WTC11 (cell line): Measurements from ENCODE around the gene GMPR. TPM values are rescaled to one million over a fixed set of nuclear protein-coding genes. Genes with fewer than 3 reads are reported as not detected.

Source experiments
- ATAC-seq: fragments of 200-7000 bp; cut with Tn5 transposase; 2 replicates; pipeline ENCODE4 v1.10.0; 2021; ENCODE audit warnings: mild to moderate bottlenecking, moderate library complexity
- CTCF ChIA-PET: fragments of 300-600 bp; sonication (Branson Sonifier 250); formaldehyde crosslinking; loops from one replicate; lab custom pipeline; 2021; ENCODE audit warnings: antibody characterized with exemption; lab: Charles Lee
- POLR2A ChIA-PET: fragments of 350-600 bp; sonication (Branson Sonifier 250); formaldehyde crosslinking; loops from one replicate; lab custom pipeline; 2021; ENCODE audit warnings: antibody characterized with exemption; lab: Charles Lee
- DNase-seq: peaks from one replicate; pipeline ENCODE4 v3.0.0; 2021; ENCODE audit warnings: low spot score
- H3K27ac Mint-ChIP-seq: 2 replicates; pipeline ENCODE4 v1.8.0; 2021; ENCODE audit warnings: mixed read lengths
- H3K27me3 Mint-ChIP-seq: 2 replicates; pipeline ENCODE4 v1.8.0; 2021; ENCODE audit warnings: low read depth, mild to moderate bottlenecking, moderate library complexity, mixed read lengths
- H3K36me3 Mint-ChIP-seq: 2 replicates; pipeline ENCODE4 v1.8.0; 2021; ENCODE audit warnings: mixed read lengths
- H3K4me1 Mint-ChIP-seq: 2 replicates; pipeline ENCODE4 v1.8.0; 2022; ENCODE audit warnings: mixed read lengths
- H3K4me3 Mint-ChIP-seq: 2 replicates; pipeline ENCODE4 v1.8.0; 2021; ENCODE audit warnings: mild to moderate bottlenecking, moderate library complexity, mixed read lengths
- H3K9me3 Mint-ChIP-seq: 2 replicates; pipeline ENCODE4 v1.8.0; 2021; ENCODE audit warnings: mixed read lengths
- ATF1 ChIP-seq: sonication (generic); formaldehyde crosslinking; IDR thresholded peaks from 2 replicates; pipeline ENCODE4 v1.8.1; 2023; ENCODE audit warnings: mild to moderate bottlenecking, moderate library complexity, missing genetic modification reagents
- ATF2 ChIP-seq: sonication (generic); formaldehyde crosslinking; IDR thresholded peaks from 2 replicates; pipeline ENCODE4 v1.8.1; 2022; ENCODE audit warnings: low read depth, missing genetic modification reagents, borderline replicate concordance
- ERG ChIP-seq: fragments of 250-450 bp; sonication (Bioruptor Pico); IDR thresholded peaks from 2 replicates; pipeline ENCODE4 v1.8.0; 2021; ENCODE audit warnings: mild to moderate bottlenecking
- ESRRA ChIP-seq: sonication (generic); formaldehyde crosslinking; IDR thresholded peaks from 2 replicates; pipeline ENCODE4 v1.8.1; 2022; ENCODE audit warnings: mild to moderate bottlenecking, missing genetic modification reagents, borderline replicate concordance
- GABPB1 ChIP-seq: sonication (generic); formaldehyde crosslinking; IDR thresholded peaks from 2 replicates; pipeline ENCODE4 v1.8.1; 2023; ENCODE audit warnings: mild to moderate bottlenecking, missing genetic modification reagents
- GRHL2 ChIP-seq: fragments of 250-450 bp; sonication (Bioruptor Pico); IDR thresholded peaks from 2 replicates; pipeline ENCODE4 v1.8.0; 2022; ENCODE audit warnings: mild to moderate bottlenecking, moderate library complexity; ENCODE audit not compliant: insufficient replicate concordance, severe bottlenecking
- IRF2 ChIP-seq: sonication (generic); formaldehyde crosslinking; IDR thresholded peaks from 2 replicates; pipeline ENCODE4 v1.8.0; 2022; ENCODE audit warnings: low read depth, missing genetic modification reagents, borderline replicate concordance
- PRRX2 ChIP-seq: fragments of 250-450 bp; sonication (Bioruptor Pico); IDR thresholded peaks from 2 replicates; pipeline ENCODE4 v1.8.0; 2021; ENCODE audit warnings: mild to moderate bottlenecking
- RORB ChIP-seq: fragments of 250-450 bp; sonication (Bioruptor Pico); IDR thresholded peaks from 2 replicates; pipeline ENCODE4 v1.9.0; 2021; ENCODE audit warnings: mild to moderate bottlenecking
- USF1 ChIP-seq: sonication (generic); formaldehyde crosslinking; IDR thresholded peaks from 2 replicates; pipeline ENCODE4 v1.8.0; 2022; ENCODE audit warnings: mild to moderate bottlenecking, missing genetic modification reagents
- ZMAT4 ChIP-seq: fragments of 250-450 bp; sonication (Bioruptor Pico); IDR thresholded peaks from 2 replicates; pipeline ENCODE4 v1.9.0; 2021; ENCODE audit warnings: mild to moderate bottlenecking
- ZNF219 ChIP-seq: sonication (generic); formaldehyde crosslinking; IDR thresholded peaks from 2 replicates; pipeline ENCODE4 v1.8.0; 2023; ENCODE audit warnings: missing genetic modification reagents, mild to moderate bottlenecking, borderline replicate concordance
- ZNF512 ChIP-seq: sonication (generic); formaldehyde crosslinking; IDR thresholded peaks from 2 replicates; pipeline ENCODE4 v1.8.1; 2022; ENCODE audit warnings: missing genetic modification reagents, borderline replicate concordance
- ZNF671 ChIP-seq: fragments of 250-450 bp; sonication (Bioruptor Pico); IDR thresholded peaks from 2 replicates; pipeline ENCODE4 v1.8.0; 2021; ENCODE audit warnings: mild to moderate bottlenecking
- total RNA-seq: library from RNA; stranded (reverse); gene quantifications from 3 replicates; pipeline ENCODE4 v1.2.3, GENCODE V29; 2021
- TF ChIP-seq, protein P1 (sequence below): sonication (generic); formaldehyde crosslinking; IDR thresholded peaks from 2 replicates; pipeline ENCODE4 v1.8.1; 2022; ENCODE audit warnings: low read depth, mild to moderate bottlenecking, moderate library complexity, missing genetic modification reagents, borderline replicate concordance
- TF ChIP-seq, protein P2 (sequence below): sonication (generic); formaldehyde crosslinking; IDR thresholded peaks from 2 replicates; pipeline ENCODE4 v1.8.0; 2023; ENCODE audit warnings: missing genetic modification reagents
- TF ChIP-seq, protein P3 (sequence below): fragments of 250-450 bp; sonication (Bioruptor Pico); IDR thresholded peaks from 2 replicates; pipeline ENCODE4 v1.9.0; 2021; ENCODE audit warnings: moderate library complexity, mild to moderate bottlenecking, inconsistent platforms, borderline replicate concordance
- TF ChIP-seq, protein P4 (sequence below): fragments of 250-450 bp; sonication (Bioruptor Pico); IDR thresholded peaks from 2 replicates; pipeline ENCODE4 v2.1.2; 2022; ENCODE audit warnings: mild to moderate bottlenecking, moderate library complexity
- TF ChIP-seq, protein P5 (sequence below): sonication (generic); formaldehyde crosslinking; conservative IDR thresholded peaks from 2 replicates; pipeline ENCODE4 v1.8.1; 2022; ENCODE audit warnings: mild to moderate bottlenecking, missing genetic modification reagents

GMPR gene
- total RNA-seq, 1 experiment from 2014 or later, result 2.4 TPM

- TF ChIP-seq USF1 (CRISPR knock-in tag), result no peak
- TF ChIP-seq, protein P1, sequence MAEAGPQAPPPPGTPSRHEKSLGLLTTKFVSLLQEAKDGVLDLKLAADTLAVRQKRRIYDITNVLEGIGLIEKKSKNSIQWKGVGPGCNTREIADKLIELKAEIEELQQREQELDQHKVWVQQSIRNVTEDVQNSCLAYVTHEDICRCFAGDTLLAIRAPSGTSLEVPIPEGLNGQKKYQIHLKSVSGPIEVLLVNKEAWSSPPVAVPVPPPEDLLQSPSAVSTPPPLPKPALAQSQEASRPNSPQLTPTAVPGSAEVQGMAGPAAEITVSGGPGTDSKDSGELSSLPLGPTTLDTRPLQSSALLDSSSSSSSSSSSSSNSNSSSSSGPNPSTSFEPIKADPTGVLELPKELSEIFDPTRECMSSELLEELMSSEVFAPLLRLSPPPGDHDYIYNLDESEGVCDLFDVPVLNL (CRISPR knock-in tag), result no peak
- TF ChIP-seq GABPB1 (CRISPR knock-in tag), result no peak
- TF ChIP-seq, protein P2, sequence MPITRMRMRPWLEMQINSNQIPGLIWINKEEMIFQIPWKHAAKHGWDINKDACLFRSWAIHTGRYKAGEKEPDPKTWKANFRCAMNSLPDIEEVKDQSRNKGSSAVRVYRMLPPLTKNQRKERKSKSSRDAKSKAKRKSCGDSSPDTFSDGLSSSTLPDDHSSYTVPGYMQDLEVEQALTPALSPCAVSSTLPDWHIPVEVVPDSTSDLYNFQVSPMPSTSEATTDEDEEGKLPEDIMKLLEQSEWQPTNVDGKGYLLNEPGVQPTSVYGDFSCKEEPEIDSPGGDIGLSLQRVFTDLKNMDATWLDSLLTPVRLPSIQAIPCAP (CRISPR knock-in tag), result no peak
- no peak for TF ChIP-seq ATF2 (CRISPR knock-in tag)
- TF ChIP-seq, protein P3, sequence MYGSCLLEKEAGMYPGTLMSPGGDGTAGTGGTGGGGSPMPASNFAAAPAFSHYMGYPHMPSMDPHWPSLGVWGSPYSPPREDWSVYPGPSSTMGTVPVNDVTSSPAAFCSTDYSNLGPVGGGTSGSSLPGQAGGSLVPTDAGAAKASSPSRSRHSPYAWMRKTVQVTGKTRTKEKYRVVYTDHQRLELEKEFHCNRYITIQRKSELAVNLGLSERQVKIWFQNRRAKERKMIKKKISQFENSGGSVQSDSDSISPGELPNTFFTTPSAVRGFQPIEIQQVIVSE (CRISPR knock-in tag), result no peak
- no peak for TF ChIP-seq RORB (CRISPR knock-in tag)
- no peak for TF ChIP-seq PRRX2
- TF ChIP-seq, all 79 proteins: peak for 0
Observed at GRCh38 chr6:16302721-16303552, 64.5 kb downstream of the GMPR start (continued).

DNA sequence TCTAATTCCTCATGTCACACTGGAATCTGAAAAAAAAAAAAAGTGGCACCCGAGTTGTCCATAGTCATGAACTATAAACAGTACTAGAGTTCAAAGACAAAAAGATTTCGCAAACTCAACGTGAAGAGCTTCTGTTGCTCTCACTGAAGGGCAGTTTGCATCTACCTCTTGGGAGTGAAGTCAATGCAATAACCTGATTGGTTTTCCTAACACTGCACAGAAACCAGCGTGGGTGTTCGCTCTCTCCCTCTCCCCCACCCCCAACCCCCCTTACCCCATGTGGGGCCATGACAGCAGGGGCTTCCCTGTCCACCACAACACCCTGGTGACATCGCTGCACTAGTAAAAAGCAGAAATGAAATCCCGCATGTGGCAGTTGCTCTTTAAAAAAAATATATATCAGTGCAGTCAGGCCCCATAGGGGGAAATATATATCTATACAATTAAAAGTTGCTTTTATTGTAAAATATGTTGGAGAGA lies 66.9 kb downstream of the GMPR start:
- no peaks in the 10 kb centered on the region for H3K9me3 Mint-ChIP-seq
- ATAC-seq (no peak), DNase-seq (no peak)
- CTCF ChIA-PET, result interaction anchor here (0.8 to 1.4 kb wide), 2 partner anchors 19 to 88 kb away, joined by 4 to 7 read pairs; no protein-coding TSS in a partner anchor
- H3K36me3 Mint-ChIP-seq, result no peaks in the 10 kb centered on the region
- H3K27me3 Mint-ChIP-seq, result peaks cover 12% of the 10 kb centered on the region
- 0 out of 2 replicates have a peak overlapping the region, but pooled peaks have one; percentile 56 for H3K4me3 Mint-ChIP-seq
- POLR2A ChIA-PET, result no interaction called here
- 0 out of 2 replicates have a peak overlapping the region, but pooled peaks have one; percentile 25 for H3K27ac Mint-ChIP-seq
- H3K4me1 Mint-ChIP-seq, result peaks cover 56% of the 10 kb centered on the region
- no peak for TF ChIP-seq IRF2 (CRISPR knock-in tag)
- TF ChIP-seq, protein P4, sequence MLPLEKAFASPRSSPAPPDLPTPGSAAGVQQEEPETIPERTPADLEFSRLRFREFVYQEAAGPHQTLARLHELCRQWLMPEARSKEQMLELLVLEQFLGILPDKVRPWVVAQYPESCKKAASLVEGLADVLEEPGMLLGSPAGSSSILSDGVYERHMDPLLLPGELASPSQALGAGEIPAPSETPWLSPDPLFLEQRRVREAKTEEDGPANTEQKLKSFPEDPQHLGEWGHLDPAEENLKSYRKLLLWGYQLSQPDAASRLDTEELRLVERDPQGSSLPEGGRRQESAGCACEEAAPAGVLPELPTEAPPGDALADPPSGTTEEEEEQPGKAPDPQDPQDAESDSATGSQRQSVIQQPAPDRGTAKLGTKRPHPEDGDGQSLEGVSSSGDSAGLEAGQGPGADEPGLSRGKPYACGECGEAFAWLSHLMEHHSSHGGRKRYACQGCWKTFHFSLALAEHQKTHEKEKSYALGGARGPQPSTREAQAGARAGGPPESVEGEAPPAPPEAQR (CRISPR knock-in tag), result no peak
- TF ChIP-seq, all 79 proteins: peak for 0

GRCh38 chr6:16305788-16306187 lies 67.4 kb downstream of the GMPR start:
- peak; percentile 25 for ATAC-seq
- no peaks in the 10 kb centered on the region for H3K9me3 Mint-ChIP-seq
- ChIA-PET POLR2A (no interaction called here), CTCF (interaction anchor here (1.4 kb wide), 1 partner anchor 20 kb away, joined by 7 read pairs; no protein-coding TSS in a partner anchor)
- no peak for DNase-seq
- H3K4me3 Mint-ChIP-seq, result peak overlapping the region; percentile 56
- H3K27ac Mint-ChIP-seq, result peak overlapping the region; percentile 37; the same call in 1 of the 2 replicates
- H3K27me3 Mint-ChIP-seq, result peaks cover 12% of the 10 kb centered on the region
- H3K36me3 Mint-ChIP-seq, result no peaks in the 10 kb centered on the region
- peaks cover 56% of the 10 kb centered on the region for H3K4me1 Mint-ChIP-seq
- TF ChIP-seq ZNF512, result no peak
- no peak for TF ChIP-seq ERG (CRISPR knock-in tag)
- TF ChIP-seq PRRX2, result no peak
- TF ChIP-seq, protein P2 (CRISPR knock-in tag), result no peak
- TF ChIP-seq, protein P5, sequence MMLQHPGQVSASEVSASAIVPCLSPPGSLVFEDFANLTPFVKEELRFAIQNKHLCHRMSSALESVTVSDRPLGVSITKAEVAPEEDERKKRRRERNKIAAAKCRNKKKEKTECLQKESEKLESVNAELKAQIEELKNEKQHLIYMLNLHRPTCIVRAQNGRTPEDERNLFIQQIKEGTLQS, result no peak
- TF ChIP-seq ZMAT4 (CRISPR knock-in tag), result no peak
- TF ChIP-seq ATF1 (CRISPR knock-in tag), result no peak
- no peak for TF ChIP-seq ESRRA (CRISPR knock-in tag)
- no peak for TF ChIP-seq GRHL2 (CRISPR knock-in tag)
- no peak for TF ChIP-seq ZNF219 (CRISPR knock-in tag)
- no peak for TF ChIP-seq ZNF671
